HG03575 (cell line): ENCODE results near the gene COL21A1.

Experiments
- ATAC-seq: cut with Tn5 transposase; IDR thresholded peaks from one replicate; pipeline ENCODE4 v1.9.1; 2021; ENCODE audit not compliant: unreplicated experiment, insufficient number of reproducible peaks, low FRiP score; ENCODE audit errors: extremely low read depth

COL21A1 gene

DNA sequence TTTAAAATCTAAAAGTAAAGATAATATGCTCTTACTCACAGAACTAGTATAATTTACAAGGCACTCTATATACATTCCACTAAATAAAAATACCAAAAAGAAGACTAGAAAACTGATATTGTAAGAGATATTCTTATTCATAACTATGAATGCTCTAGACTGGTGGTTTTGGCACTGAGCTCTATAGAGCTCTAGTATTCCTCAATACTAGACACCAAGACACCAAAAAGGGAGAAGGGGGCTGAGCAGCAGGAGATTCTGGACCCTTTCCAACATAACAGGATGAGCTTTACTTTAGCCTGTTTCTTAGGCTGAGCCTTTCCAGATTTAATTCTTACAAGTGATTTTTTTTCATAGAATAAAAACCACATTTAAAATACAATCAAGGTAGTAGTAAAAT, 173.6 kb downstream of the COL21A1 start:
- ATAC-seq = no peak

DNA sequence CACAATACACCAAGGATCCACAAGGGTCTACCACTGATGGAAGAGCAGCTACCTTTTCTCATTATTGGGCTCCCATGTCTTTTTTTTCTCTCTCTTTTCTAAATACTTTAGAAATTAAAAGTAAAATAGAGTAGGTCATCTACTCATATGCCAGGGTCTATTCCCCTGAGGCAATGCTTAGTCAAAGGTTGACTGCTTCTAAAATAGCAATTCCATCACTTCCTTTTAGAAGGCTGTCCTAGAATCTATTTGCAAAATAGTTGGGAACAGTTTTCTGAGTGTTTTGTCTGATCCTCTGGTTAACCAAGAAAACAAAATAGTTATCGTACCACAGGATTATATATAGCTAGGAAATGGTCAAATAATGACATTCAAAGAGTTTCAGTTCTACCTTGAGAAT, 174.1 kb downstream of the COL21A1 start:
- no peak for ATAC-seq

DNA sequence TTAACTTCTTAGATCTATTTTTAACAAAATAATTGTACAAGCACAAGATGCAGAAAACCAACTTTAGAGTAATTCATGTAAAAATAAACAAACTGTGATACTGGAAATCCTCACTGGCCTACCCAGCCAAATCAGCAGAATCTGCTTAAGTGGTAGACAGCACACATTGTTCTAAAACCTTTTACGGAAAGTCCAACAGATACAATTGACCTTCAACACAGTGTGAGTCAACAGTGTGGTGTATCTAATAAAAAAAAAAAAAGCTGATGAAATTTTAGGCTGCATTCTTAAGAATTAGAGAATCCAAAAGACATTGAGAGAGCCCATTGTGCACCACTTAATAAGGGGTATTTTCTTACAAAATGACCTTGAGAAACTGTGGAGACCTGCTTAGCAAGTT, 174.5 kb downstream of the COL21A1 start:
- no peak for ATAC-seq

DNA sequence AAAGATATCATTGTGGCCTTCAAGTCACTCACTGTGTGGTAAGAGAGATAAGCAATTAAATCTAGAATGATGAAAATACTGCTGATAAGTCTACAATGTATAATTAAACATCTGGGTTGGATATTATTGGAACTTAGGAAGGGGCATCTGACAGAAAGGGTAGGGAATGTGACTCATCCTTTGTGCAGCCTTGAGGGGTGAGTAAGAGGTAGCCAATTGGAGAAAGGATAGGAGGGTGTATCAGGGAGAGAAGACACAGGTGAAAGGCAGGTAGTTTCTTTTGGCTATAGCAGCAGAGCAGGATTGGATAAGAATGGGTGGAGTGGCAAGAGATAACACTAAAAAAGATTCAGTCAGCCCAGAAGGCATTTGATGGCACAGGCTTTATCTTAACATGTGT, 182.0 kb downstream of the COL21A1 start:
- no peak for ATAC-seq

DNA sequence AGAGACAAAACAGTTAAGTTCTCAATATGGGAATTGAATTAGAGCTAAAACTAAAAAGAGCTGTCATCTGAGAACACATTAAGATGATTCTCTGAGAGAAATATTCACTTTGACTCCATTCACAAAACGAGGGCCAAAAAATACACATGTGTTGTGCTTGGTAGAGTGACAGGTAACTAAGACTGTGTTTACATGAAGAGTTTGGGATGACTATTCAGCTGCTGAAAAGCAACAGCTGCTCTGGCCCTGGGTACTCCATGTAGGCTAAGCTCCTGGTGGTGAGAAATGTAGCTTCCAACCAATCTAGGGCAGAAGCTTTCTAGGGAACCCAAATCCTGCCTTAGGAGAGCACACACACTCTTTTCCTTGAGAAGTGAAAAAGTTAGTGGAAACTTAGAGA, 184.5 kb downstream of the COL21A1 start:
- no peak for ATAC-seq

DNA sequence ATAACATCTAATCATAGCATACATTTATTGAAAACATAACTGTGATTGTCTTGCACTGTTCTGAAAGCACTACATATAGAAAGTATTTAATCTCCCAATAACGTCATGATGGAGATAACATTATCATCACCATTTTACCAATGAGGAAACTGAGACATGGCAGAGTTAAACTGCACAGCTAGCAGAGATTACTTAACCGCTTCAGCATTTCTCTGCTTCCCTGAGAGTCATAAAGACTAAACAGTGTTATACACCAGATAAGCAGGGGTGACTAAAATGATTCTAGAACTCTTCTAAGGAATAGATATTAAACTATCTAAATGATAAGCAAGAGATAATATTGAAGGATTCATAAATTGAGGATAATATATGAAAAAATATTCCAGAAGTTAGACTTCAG, 188.7 kb downstream of the COL21A1 start:
- ATAC-seq = no peak

DNA sequence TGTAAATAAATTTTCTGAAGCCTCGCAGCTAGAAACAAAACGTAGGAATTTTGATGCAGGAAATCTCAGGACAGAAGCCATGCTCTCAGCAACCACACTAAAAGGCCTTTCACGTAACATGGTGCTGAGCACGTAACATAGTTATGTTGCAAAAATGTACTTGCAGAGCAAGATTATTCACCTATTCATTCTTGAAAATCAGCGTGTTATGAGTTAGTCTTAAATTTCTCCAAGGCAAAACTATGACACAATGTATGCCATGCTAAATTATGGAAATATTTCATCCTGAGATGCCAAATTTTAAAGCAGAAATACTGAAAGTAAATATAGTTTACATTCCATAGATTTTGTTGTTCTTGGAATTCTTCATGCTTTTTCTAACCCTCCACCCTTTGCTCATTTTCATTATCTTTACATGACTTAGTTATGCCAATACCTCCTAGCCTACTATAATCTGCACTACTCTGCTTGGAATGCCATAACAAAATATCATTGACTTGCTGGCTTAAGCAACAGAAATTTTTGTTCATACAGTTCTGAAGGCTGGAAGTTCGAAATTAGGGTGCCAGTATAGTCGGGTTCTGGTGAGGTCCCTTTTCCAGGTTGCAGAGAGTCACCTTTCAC, 192.2 kb downstream of the COL21A1 start:
- no peak for ATAC-seq

DNA sequence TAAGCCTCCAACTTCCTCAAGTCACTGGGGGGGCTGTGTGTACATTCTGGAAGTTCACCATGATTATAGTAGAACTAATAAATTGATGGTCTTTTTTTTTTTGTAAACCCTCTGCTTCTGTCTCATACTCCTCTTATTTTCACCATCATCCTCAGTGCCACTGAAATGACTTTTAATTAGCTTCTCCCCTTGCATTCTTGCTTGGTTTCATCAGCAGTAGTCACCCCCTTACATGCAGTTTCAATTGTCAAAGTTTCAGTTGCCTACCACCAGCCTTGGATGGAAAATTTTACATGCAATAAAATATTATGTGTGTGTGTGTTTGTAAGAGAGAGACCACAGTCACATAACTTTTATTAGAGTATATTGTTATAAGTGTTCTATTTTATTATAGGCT, 196.2 kb downstream of the COL21A1 start:
- no peak for ATAC-seq

DNA sequence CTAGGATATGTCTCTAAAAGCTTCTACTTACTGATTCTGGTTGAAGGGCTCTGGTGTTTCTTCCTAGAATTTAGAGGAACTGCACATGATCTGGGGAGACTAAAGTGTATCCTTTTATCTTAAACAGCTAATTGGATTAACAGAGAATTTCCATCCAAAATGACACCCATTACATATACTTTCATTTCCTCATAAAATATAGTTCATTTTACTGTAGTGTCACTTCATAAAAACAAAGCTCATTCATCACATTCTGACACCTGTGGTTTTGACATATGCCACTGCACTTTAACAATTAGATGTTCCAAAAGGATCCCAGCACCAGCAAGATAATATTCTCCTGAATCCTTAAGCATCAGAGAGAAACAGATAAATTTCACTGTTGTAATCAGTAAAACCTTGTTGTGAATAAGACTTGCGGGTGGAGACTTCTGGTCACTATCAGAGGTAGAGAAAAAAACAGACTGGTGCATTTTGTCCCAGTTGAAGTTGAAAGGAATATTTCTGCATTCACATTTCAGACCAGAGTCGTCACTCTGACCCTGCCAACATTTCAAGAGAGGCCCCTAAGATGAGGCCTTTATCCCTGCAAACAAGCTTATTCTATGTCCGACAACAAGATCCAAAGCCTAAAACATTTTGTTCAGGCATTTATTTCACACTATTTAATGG, 196.7 kb downstream of the COL21A1 start:
- no peak for ATAC-seq

DNA sequence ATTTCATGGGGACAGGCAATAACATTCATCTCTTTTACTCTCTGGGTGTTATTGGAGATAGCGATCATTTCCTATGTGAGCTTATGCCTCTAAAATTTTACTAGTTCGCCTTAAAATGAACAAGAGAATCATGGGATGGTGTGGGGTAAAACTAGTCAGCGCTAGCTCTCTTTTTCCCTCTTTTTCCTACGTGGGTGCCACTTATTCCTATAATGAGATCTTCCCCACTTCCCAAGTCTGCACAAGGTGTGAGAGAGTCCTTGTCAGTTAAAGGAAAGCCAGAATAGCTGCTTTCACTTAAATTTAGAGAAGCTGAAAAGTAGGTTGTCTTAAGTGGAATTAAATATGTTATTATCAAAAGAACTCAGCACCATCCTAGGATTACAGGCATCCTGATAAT, 198.8 kb downstream of the COL21A1 start:
- no peak for ATAC-seq

DNA sequence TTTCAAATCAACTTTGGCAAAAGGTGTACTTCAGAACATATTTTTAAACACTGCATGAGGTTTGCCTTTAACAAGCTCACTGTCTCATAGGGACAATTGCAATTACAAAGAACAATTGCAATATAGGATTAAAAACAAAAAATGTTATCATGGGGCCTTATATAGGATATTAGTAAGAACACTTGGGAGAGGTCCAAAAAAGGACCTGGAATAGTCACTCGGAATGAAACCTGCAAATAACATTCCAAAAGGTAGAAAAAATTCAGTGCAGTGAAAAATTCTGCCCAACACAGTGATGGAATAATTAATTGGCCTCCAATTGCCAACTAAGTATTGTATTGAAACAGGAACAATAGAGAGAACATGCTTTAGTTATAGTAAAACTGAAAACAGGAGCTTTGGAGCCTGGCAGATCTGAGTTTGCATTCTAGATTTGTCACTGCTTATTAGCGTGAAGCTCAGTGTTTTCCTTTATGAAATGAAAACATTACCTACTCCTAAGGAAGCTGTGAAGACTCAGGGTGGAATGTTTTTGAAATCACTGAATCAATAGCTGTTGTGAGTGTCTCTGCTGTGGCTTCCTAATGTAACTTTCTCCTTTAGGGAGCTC, 199.3 kb downstream of the COL21A1 start:
- ATAC-seq = no peak

DNA sequence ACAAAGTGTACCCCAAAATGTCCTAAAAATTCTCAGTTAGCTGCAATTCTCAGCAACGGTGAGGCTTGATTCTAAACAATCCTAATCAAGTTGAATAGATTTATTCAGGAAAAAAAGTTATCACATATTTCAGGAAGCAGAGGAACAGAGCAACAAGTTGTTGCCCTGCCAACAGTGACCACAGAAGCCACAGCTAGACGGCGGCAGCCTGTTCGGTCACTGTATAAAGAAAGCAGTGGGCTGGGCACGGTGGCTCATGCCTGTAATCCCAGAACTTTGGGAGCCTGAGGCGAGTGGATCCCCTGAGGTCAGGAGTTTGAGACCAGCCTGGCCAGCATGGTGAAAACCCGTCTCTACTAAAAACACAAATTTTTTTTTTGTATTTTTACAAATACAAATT, 200.8 kb downstream of the COL21A1 start:
- no peak for ATAC-seq

DNA sequence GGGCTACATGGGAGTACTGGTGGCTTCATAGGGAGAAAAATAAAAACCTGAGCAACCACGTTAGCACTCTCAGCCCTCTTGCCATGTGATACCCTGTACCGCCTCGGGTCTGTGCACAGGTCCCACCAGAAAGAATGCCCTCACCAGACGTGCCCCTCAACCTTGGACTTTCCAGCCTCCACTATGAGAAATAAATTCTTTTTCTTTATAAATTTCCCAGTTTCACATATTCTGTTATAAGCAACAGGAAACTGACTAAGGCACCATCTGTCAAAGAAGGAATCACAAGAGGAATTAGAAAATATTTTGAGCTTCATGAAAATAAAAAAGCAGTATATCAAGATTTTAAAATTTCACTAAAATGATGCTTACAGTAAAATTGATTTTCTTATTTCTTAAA, 203.6 kb downstream of the COL21A1 start:
- ATAC-seq = no peak

DNA sequence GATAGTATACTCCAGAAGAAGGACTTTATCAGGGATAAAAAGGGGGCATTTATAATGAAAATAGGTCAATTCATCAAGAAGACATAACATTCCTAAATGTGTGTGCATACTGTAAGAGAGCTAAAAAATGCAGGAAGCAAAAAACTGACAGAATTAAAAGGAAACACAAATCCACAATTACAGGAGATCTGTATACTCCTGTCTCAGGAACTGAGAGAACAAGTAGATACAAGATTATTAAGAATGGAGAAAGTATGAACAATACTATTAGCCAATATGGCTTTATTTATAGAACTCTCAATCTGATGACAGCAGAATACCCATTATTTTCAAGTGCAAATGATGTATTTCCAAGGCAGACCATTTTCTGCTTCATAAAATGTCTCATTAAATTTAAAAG, 204.3 kb downstream of the COL21A1 start:
- ATAC-seq = no peak

DNA sequence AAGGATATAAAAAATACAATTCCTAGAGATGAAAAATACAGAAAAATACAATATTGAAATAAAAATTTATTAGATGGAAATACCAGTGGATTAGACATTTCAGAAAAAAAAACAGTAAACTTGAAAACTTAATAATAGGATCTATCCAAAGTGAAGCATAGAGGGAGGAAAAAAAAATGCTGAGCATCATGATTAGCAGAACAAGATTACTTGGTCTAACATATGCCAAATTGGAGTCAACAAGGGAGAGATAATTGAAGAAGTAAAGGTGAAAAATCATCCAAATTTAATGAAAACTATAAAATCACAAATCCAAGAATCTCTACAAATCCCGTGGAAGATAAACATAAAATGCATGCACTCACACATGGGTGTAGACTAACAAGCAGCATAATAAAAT, 205.8 kb downstream of the COL21A1 start:
- ATAC-seq = no peak

DNA sequence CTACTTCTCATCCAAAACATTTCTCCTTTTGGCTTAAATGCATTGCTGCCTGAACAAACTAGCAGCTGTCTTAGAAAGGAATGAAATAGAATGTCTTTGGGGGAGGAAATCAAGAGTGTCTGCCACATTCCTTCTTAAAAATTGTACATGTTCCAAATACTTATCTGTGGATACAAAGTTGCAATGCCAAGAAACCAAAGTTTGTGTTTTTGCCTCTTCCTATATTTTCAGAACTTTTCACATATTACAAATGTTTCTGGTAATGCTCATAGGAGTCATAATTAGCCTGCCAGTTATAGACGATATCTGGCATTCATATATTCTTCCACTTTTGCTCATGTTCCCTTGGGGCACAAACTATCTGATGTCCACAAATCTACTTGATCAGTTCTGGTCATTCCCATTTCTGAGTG, 206.5 kb downstream of the COL21A1 start:
- no peak for ATAC-seq

DNA sequence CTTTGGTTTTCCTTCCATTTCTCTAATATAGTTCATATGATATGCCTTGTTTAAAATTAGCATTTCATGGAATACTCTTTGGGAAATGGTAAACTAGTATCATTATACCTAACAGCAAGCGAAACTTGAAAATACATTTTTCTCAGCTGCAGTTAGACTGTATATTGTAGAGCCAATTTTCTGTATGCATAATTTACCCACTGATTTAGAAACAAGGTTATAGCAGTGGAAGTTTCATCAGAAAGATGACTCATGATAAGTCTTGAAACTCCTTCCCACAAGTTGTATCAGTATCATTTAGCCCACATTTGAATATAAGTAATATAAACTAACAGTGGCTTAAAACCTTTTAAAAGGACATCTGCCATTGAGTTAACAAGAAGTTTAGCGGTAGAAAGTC, 207.2 kb downstream of the COL21A1 start:
- no peak for ATAC-seq

DNA sequence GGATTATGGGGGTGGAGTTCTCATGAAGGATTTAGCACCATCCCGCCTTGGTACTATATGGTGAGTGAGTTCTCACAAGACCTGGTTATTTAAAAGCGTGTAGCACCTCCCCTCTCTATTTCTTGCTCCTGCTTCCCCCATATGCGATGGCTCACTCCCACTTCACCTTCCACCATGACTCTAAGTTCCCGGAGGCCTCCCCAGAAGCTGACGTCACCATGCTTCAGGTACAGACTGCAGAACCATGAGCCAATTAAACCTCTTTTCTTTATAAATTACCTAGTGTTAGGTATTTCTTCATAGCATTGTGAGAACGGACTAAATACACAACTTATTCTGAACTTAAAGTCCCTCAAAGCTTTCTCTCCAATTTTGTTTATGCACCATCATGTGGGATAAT, 208.6 kb downstream of the COL21A1 start:
- no peak for ATAC-seq

DNA sequence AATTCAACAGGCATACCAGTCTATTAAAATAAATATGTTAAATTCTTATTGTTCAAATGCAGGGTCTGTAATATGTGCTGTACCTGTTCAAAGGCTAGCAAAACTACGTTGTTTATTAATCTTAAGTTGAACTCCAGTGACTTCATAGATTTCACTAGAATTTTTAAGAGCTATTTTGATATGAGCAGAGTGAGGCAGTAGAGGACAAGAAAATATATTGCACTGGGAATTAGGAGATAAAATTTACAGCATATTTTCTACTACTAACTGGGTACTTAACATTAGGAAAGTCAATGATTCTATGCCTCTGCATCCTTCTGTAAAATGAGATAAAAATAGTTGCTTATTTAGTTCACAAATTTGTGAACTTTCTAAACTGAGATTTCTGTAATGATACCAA, 209.8 kb downstream of the COL21A1 start:
- no peak for ATAC-seq

DNA sequence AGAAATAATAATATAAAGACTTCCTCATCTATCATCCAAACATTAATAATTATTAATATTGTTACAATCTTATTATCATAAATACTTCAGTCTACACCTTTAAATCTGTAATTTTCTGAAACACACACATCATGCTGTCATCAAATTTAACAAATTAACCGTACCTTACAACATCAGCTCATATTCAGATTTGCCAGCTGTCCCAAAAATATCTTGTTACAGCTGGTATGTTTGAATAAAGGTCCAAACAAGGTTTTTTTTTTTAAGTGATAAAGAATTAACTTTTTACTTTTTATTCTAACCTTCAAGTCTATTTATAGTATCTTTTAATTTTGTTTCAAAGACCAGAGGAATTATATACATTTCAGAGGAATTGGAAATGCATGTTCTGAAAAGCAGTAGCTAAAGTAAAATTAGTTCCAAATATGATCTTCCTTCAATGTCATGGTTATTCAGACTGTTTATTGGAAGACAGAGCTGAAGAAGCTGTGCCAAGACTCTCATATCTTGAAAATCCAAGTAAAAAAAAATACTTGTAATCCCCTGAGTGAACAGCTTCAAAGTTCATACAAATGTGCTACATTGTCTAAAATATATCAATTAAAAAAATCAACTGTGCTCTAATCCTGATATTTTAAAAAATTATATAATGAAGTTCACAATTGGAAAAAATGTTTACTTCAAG, 210.3 kb downstream of the COL21A1 start:
- no peak for ATAC-seq
